ENCODE results near the gene HMGN1.

DNA sequence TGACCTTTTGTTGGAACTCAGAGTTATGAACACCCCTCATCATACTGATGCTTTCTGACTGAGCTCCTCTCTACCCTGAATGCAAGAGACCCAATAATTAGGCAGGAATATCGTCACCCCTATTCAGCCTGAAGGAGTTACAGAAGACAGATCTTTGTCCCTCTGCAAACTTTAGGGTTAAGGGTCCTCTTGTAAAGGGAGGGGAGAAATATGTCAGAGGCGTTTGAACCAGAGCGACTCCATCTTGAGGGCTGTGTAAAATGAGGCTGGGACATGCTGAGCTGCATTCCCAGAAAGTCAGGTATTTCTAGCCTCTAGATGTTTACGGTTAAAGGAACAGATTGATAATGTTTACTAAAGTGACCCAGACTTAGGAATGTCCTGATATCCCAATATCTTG is 10.5 kb upstream of the HMGN1 start:
- TF ChIP-seq EZH2phosphoT487 (IDR thresholded peaks at IDR 0.05; ENCODE audit: borderline replicate concordance, low read depth, low read length) (no peak), CTCF (conservative IDR thresholded peaks at IDR 0.05; ENCODE audit: low read length) (no peak)

All from OCI-LY7 (cell line).